ENCODE measurements around the gene PANX2.

Gene PANX2

GRCh38 chr22:50182176-50183081, 11.9 kb downstream of the PANX2 start:
- no peak for DNase-seq (ENCODE audit: low read depth)
- TF ChIP-seq CTCF (IDR thresholded peaks at IDR 0.05; ENCODE audit: low read depth, low read length, missing control alignments) = no peak

GRCh38 chr22:50183141-50183971, 12.8 kb downstream of the PANX2 start:
- DNase-seq (ENCODE audit: low read depth) = no peak
- H3K4me3 ChIP-seq (ENCODE audit: low read depth, low read length) = no peak overlapping the region
- TF ChIP-seq CTCF (IDR thresholded peaks at IDR 0.05; ENCODE audit: low read depth, low read length, missing control alignments) = no peak

More at GRCh38 chr22:50182176-50183081, 11.9 kb downstream of the PANX2 start:
- H3K4me3 ChIP-seq (ENCODE audit: low read depth, low read length) = no peak overlapping the region

GRCh38 chr22:50184004-50184901, 13.7 kb downstream of the PANX2 start:
- DNase-seq (ENCODE audit: low read depth) = no peak
- H3K4me3 ChIP-seq (ENCODE audit: low read depth, low read length) = no peak overlapping the region
- no peak for TF ChIP-seq CTCF (IDR thresholded peaks at IDR 0.05; ENCODE audit: low read depth, low read length, missing control alignments)

GRCh38 chr22:50184902-50185374, 14.4 kb downstream of the PANX2 start:
- TF ChIP-seq CTCF (IDR thresholded peaks at IDR 0.05; ENCODE audit: low read depth, low read length, missing control alignments) = no peak
- no peak for DNase-seq (ENCODE audit: low read depth)
- H3K4me3 ChIP-seq (ENCODE audit: low read depth, low read length) = peak overlapping the region; percentile 46

- DNase-seq (ENCODE audit: low read depth) = peak; percentile 56
- H3K4me3 ChIP-seq (ENCODE audit: low read depth, low read length) = peak within 1 kb of the TSS; percentile 72
- TF ChIP-seq CTCF (IDR thresholded peaks at IDR 0.05; ENCODE audit: low read depth, low read length, missing control alignments) = no peak
Observed at GRCh38 chr22:50185375-50186087, 15.0 kb downstream of the PANX2 start, which contains the start of gene TRABD. Gene TRABD, plus strand, starts transcription at chr22:50185913. Its CDS starts 7,148 bp downstream, at chr22:50193061.

All from GM12864 (cell line).